Esophagus squamous epithelium (tissue), 4 donors: Measurements from ENCODE around the gene PCED1A.

Source experiments
- CTCF ChIP-seq, 6 experiments: fragments of 450-650 bp in 4 of 6; fragments of 200-600 bp in 2 of 6; sonication (generic) in 2 of 6; IDR thresholded peaks; one replicate each; pipeline ENCODE4 v1.5.1; 2016 to 2019; ENCODE audit warnings: antibody characterized with exemption in 6 of 6, mild to moderate bottlenecking in 4 of 6, moderate library complexity in 4 of 6
- POLR2A ChIP-seq, 4 donors: fragments of 450-650 bp; IDR thresholded peaks; one replicate each; pipeline ENCODE4 v1.6.1; 2017; ENCODE audit warnings: antibody characterized with exemption in 4 of 4, mild to moderate bottlenecking in 4 of 4, moderate library complexity in 3 of 4

DNA sequence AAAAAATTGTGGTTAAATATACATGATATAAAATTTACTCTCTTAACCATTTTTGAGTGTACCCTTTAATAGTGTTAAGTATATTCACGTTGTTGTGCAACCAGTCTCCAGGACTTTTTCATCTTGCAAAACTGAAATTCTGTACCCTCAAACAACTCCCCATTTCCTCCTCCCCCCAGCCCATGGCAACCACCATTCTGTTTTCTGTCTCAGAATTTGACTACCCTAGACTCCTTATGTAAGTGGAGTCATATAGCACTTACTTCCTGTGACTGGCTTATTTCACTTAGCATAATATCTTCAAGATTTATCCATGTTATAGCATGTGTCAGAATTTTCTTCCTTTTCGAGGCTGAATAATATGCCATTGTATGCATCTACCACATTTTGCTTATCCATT is 5.2 kb upstream of the PCED1A start:
- TF ChIP-seq CTCF (IDR thresholded peaks at IDR 0.05) (no peak), POLR2A (IDR thresholded peaks at IDR 0.05) (no peak)
